Nephron progenitor cell (in vitro differentiated cells): ENCODE data around the gene CSK.

Source experiments
- DNase-seq: peaks from one replicate; pipeline ENCODE4 v3.0.0; 2021
- H3K27ac Mint-ChIP-seq: 2 replicates; pipeline ENCODE4 v1.8.0; 2021; ENCODE audit warnings: mild to moderate bottlenecking, moderate library complexity, mixed read lengths
- H3K27me3 Mint-ChIP-seq: 2 replicates; pipeline ENCODE4 v1.8.0; 2021; ENCODE audit warnings: mild to moderate bottlenecking, low read depth, mixed read lengths; ENCODE audit not compliant: poor library complexity
- H3K36me3 Mint-ChIP-seq: 2 replicates; pipeline ENCODE4 v1.8.0; 2021; ENCODE audit warnings: low read depth, mixed read lengths
- H3K4me1 Mint-ChIP-seq: 2 replicates; pipeline ENCODE4 v1.8.0; 2021; ENCODE audit warnings: mixed read lengths
- H3K4me3 Mint-ChIP-seq: 2 replicates; pipeline ENCODE4 v1.8.0; 2021; ENCODE audit warnings: mild to moderate bottlenecking, moderate library complexity, mixed read lengths
- H3K9me3 Mint-ChIP-seq: 2 replicates; pipeline ENCODE4 v1.8.0; 2021; ENCODE audit warnings: mild to moderate bottlenecking, moderate library complexity, mixed read lengths
- CTCF ChIP-seq: fragments of 200-600 bp; sonication (generic); IDR thresholded peaks from 2 replicates; pipeline ENCODE4 v1.5.0; 2021; ENCODE audit warnings: antibody characterized with exemption

CSK gene

GRCh38 chr15:74804935-74805334, 23.1 kb downstream of the CSK start:
- H3K27ac Mint-ChIP-seq: peak overlapping the region; percentile 1
- no peak for TF ChIP-seq CTCF
- H3K36me3 Mint-ChIP-seq: peaks cover 17% of the 10 kb centered on the region
- no peak for DNase-seq
- no peak overlapping the region for H3K4me3 Mint-ChIP-seq
- H3K27me3 Mint-ChIP-seq: peaks cover 6% of the 10 kb centered on the region
- no peaks in the 10 kb centered on the region for H3K9me3 Mint-ChIP-seq
- peaks cover 11% of the 10 kb centered on the region for H3K4me1 Mint-ChIP-seq

GRCh38 chr15:74807282-74807681, 25.4 kb downstream of the CSK start:
- Mint-ChIP-seq H3K27ac (no peak overlapping the region), H3K4me1 (peaks cover 11% of the 10 kb centered on the region), H3K36me3 (peaks cover 12% of the 10 kb centered on the region), H3K9me3 (no peaks in the 10 kb centered on the region), H3K4me3 (no peak overlapping the region), H3K27me3 (peaks cover 6% of the 10 kb centered on the region)
- TF ChIP-seq CTCF: no peak
- no peak for DNase-seq

GRCh38 chr15:74808078-74808839, 26.4 kb downstream of the CSK start:
- H3K27me3 Mint-ChIP-seq: peaks cover 6% of the 10 kb centered on the region
- no peak overlapping the region for H3K27ac Mint-ChIP-seq
- peaks cover 12% of the 10 kb centered on the region for H3K36me3 Mint-ChIP-seq
- no peaks in the 10 kb centered on the region for H3K9me3 Mint-ChIP-seq
- H3K4me3 Mint-ChIP-seq: no peak overlapping the region
- peaks cover 11% of the 10 kb centered on the region for H3K4me1 Mint-ChIP-seq
- TF ChIP-seq CTCF: no peak
- no peak for DNase-seq

GRCh38 chr15:74808840-74809229, 27.0 kb downstream of the CSK start:
- DNase-seq: no peak
- no peak overlapping the region for H3K27ac Mint-ChIP-seq
- H3K9me3 Mint-ChIP-seq: no peaks in the 10 kb centered on the region

GRCh38 chr15:74809242-74809641, 27.4 kb downstream of the CSK start:
- H3K27me3 Mint-ChIP-seq: peaks cover 10% of the 10 kb centered on the region
- TF ChIP-seq CTCF: no peak
- peaks cover 7% of the 10 kb centered on the region for H3K36me3 Mint-ChIP-seq
- H3K4me3 Mint-ChIP-seq: no peak overlapping the region
- DNase-seq: no peak
- no peaks in the 10 kb centered on the region for H3K9me3 Mint-ChIP-seq
- H3K27ac Mint-ChIP-seq: peak overlapping the region; percentile 16
- peaks cover 11% of the 10 kb centered on the region for H3K4me1 Mint-ChIP-seq

More at GRCh38 chr15:74808840-74809229, 27.0 kb downstream of the CSK start:
- TF ChIP-seq CTCF: no peak
- Mint-ChIP-seq H3K36me3 (peaks cover 11% of the 10 kb centered on the region), H3K4me3 (no peak overlapping the region), H3K27me3 (peaks cover 10% of the 10 kb centered on the region), H3K4me1 (peaks cover 11% of the 10 kb centered on the region)

- no peaks in the 10 kb centered on the region for H3K9me3 Mint-ChIP-seq
- H3K4me3 Mint-ChIP-seq: no peak overlapping the region
- H3K27me3 Mint-ChIP-seq: peaks cover 10% of the 10 kb centered on the region
- H3K4me1 Mint-ChIP-seq: peaks cover 11% of the 10 kb centered on the region
- DNase-seq: no peak
- peaks cover 2% of the 10 kb centered on the region for H3K36me3 Mint-ChIP-seq
- H3K27ac Mint-ChIP-seq: no peak overlapping the region
- TF ChIP-seq CTCF: no peak
Observed at GRCh38 chr15:74809956-74810355, 28.1 kb downstream of the CSK start.
